Hepatocyte (in vitro differentiated cells): ENCODE measurements around the gene AUH.

Experiments
- EZH2 ChIP-seq: fragments of 200-600 bp; sonication (generic); IDR thresholded peaks from 2 replicates; pipeline ENCODE4 v1.6.1; 2016; ENCODE audit warnings: antibody characterized with exemption, mild to moderate bottlenecking, borderline replicate concordance
- EZH2phosphoT487 ChIP-seq: fragments of 200-600 bp; sonication (generic); IDR thresholded peaks from one replicate; pipeline ENCODE4 v1.6.1; 2018; ENCODE audit warnings: antibody characterized with exemption, mild to moderate bottlenecking, low read depth, moderate library complexity; ENCODE audit not compliant: unreplicated experiment, severe bottlenecking
- TF ChIP-seq, protein P1 (sequence below): fragments of 200-600 bp; sonication (generic); IDR thresholded peaks from 2 replicates; pipeline ENCODE4 v1.5.1; 2016; ENCODE audit warnings: antibody characterized with exemption, mild to moderate bottlenecking; ENCODE audit not compliant: poor library complexity

DNA sequence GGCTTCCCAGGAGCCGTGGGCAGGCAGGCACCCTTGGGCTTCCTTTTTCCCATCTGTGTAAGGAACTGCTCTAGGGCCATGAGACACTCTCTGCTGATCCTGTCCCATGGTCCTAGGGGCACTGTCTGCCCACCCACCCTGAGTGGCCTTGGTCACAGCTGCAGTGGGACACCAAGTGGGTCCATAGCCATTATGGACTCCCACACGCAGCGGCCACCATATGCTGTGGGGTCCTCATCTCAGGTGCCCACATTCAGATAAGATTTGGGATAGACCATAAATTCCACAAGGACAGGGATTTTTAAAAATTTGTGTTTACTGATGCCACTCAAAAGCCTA, 180.8 kb downstream of the AUH start:
- TF ChIP-seq, protein P1, sequence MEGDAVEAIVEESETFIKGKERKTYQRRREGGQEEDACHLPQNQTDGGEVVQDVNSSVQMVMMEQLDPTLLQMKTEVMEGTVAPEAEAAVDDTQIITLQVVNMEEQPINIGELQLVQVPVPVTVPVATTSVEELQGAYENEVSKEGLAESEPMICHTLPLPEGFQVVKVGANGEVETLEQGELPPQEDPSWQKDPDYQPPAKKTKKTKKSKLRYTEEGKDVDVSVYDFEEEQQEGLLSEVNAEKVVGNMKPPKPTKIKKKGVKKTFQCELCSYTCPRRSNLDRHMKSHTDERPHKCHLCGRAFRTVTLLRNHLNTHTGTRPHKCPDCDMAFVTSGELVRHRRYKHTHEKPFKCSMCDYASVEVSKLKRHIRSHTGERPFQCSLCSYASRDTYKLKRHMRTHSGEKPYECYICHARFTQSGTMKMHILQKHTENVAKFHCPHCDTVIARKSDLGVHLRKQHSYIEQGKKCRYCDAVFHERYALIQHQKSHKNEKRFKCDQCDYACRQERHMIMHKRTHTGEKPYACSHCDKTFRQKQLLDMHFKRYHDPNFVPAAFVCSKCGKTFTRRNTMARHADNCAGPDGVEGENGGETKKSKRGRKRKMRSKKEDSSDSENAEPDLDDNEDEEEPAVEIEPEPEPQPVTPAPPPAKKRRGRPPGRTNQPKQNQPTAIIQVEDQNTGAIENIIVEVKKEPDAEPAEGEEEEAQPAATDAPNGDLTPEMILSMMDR: no peak
- TF ChIP-seq EZH2 (no peak), EZH2phosphoT487 (no peak)
